Measurements from ENCODE around the gene TULP4. TPM values are rescaled to one million over a fixed set of nuclear protein-coding genes. Genes with fewer than 3 reads are reported as not detected.

TULP4 gene
- total RNA-seq, 4 donors from 2014 or later, result 129 to 170 (median 156) TPM

DNA sequence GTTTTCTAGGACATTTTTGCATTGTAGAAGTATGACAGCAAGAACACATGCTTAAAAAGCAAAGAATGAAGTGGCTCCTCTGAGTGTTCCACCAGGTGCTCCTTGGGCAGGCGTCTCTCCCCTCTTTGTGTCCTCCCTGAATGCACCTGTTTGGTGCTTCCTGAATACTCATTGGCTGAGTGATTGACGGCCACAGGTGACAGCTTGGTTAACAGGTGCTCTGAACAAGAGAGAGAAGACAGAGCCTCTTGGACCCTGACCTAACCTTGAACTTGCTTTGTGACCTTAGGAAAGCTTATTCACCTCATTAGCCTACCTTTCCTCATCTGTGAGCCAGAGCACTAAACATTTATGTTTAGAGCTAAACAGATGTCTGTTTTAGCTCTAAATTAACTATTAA is 93.7 kb downstream of the TULP4 start:
- no peak overlapping the region for H3K4me3 ChIP-seq
- 100% methylated on average over 2 of the region's 2 CpGs for WGBS
- peaks cover 16 to 32% (median 31%) of the 10 kb centered on the region in 4 donors for H3K4me1 ChIP-seq
- H3K27ac ChIP-seq (replicated peaks in 1 of 4), result no peak overlapping the region
- H3K27me3 ChIP-seq, result no peaks in the 10 kb centered on the region
- TF ChIP-seq EP300 (IDR thresholded peaks at IDR 0.05) (no peak), POLR2A (IDR thresholded peaks at IDR 0.05; ENCODE audit: low read depth) (no peak), POLR2AphosphoS5 (IDR thresholded peaks at IDR 0.05) (no peak)
- TF ChIP-seq, protein P1, sequence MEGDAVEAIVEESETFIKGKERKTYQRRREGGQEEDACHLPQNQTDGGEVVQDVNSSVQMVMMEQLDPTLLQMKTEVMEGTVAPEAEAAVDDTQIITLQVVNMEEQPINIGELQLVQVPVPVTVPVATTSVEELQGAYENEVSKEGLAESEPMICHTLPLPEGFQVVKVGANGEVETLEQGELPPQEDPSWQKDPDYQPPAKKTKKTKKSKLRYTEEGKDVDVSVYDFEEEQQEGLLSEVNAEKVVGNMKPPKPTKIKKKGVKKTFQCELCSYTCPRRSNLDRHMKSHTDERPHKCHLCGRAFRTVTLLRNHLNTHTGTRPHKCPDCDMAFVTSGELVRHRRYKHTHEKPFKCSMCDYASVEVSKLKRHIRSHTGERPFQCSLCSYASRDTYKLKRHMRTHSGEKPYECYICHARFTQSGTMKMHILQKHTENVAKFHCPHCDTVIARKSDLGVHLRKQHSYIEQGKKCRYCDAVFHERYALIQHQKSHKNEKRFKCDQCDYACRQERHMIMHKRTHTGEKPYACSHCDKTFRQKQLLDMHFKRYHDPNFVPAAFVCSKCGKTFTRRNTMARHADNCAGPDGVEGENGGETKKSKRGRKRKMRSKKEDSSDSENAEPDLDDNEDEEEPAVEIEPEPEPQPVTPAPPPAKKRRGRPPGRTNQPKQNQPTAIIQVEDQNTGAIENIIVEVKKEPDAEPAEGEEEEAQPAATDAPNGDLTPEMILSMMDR (IDR thresholded peaks at IDR 0.05), result no peak
- H3K9me3 ChIP-seq, result no peaks in the 10 kb centered on the region
- no peaks in the 10 kb centered on the region for H3K36me3 ChIP-seq
- intact Hi-C loops (cut with DNase I), result no loop called here
- DNase-seq (ENCODE audit: extremely low spot score), result no peak

DNA sequence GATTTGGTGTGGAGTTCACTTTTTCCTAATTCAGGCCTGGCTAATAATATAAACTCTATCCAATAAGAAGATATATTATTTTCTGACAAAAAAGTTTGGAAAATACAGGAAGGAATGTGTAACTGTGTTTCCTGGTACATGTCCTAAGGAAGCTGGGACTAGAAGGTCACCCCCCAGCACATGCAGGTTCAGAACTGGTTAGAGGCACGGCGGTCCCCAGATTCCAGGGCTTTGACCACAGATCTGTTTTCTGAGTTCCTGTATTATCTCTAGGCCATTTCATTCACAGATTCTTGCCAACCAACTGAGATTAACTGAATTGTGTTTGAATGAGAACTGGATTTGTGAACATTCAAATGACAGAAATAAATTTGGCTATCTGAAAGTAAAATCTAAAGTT is 94.5 kb downstream of the TULP4 start:
- 84% methylated on average over 2 of the region's 2 CpGs for WGBS
- Histone ChIP-seq H3K4me3 (no peak overlapping the region), H3K36me3 (no peaks in the 10 kb centered on the region), H3K9me3 (no peaks in the 10 kb centered on the region), H3K27ac (replicated peaks in 1 of 4) (no peak overlapping the region), H3K4me1 (peaks cover 16 to 30% (median 28%) of the 10 kb centered on the region in 4 donors), H3K27me3 (no peaks in the 10 kb centered on the region)
- DNase-seq (ENCODE audit: extremely low spot score), result no peak
- intact Hi-C loops (cut with DNase I), result no loop called here
- TF ChIP-seq POLR2AphosphoS5 (IDR thresholded peaks at IDR 0.05) (no peak), POLR2A (IDR thresholded peaks at IDR 0.05; ENCODE audit: low read depth) (no peak), EP300 (IDR thresholded peaks at IDR 0.05) (no peak)
- TF ChIP-seq, protein P1 (IDR thresholded peaks at IDR 0.05), result no peak

DNA sequence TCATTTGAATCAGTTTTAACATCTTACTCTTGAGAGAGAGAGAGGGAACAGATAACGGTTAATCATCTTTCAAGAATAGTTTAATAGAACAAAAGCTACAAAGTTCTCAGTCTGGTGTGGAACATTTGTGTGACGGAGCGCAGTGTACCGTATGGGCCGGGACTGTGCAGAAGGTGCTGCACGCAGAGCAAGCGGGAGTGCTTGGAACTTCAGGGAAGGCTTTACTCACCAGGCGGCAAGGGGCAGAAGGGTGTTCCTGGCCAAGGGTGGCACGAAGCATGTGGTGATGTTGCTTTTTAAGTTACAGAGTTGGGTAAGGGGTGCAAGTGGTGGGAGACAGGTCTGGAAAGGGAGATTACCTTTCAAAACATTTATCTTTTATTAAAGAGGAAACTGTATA is 95.7 kb downstream of the TULP4 start:
- H3K4me3 ChIP-seq, result no peak overlapping the region
- H3K27ac ChIP-seq (replicated peaks in 1 of 4), result peak overlapping the region in 1 of 4 donors; percentile 51
- DNase-seq (ENCODE audit: extremely low spot score), result no peak
- H3K9me3 ChIP-seq, result no peaks in the 10 kb centered on the region
- H3K4me1 ChIP-seq, result peaks cover 16 to 26% (median 23%) of the 10 kb centered on the region in 4 donors
- intact Hi-C loops (cut with DNase I), result no loop called here
- H3K36me3 ChIP-seq, result peaks cover 0 to 2% (median 1%) of the 10 kb centered on the region in 4 donors
- no peaks in the 10 kb centered on the region for H3K27me3 ChIP-seq
- 98% methylated on average over 9 of the region's 9 CpGs for WGBS
- TF ChIP-seq POLR2A (IDR thresholded peaks at IDR 0.05; ENCODE audit: low read depth) (no peak), EP300 (IDR thresholded peaks at IDR 0.05) (no peak), POLR2AphosphoS5 (IDR thresholded peaks at IDR 0.05) (no peak)
- TF ChIP-seq, protein P1 (IDR thresholded peaks at IDR 0.05), result no peak

DNA sequence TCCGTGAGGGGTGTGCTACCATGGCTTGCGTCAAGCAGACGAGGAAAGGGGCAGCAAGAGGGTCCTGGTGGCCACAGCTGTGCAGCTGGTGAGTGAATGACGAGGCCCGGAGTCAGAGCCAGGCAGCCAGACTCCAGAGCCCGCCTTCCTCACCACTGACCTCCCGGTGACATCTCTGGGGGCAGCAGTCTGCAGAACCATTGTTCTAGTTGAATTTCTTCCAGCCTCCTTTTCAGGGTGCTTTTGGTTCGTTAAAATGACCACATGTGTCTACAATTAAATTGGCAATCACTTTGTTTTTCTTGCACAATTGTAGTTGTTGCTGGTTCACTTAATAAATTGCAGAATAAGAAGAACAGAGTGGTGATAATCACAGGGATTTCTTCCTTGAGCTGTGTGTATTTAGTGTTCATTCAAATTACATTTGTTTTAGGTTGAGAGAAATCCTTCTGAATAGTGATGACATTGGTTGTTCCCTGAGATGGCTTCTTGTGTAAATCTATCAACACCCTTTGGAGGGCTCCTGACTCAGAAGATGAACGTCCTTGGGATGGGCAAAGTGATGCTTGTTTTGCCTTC is 96.4 kb downstream of the TULP4 start:
- intact Hi-C loops (cut with DNase I), result no loop called here
- peak; percentile 57 for DNase-seq (ENCODE audit: extremely low spot score)

More for the DNA sequence above, 96.4 kb downstream of the TULP4 start:
- Histone ChIP-seq H3K4me3 (no peak overlapping the region), H3K9me3 (no peaks in the 10 kb centered on the region), H3K4me1 (peaks cover 16 to 26% (median 23%) of the 10 kb centered on the region in 4 donors), H3K27me3 (no peaks in the 10 kb centered on the region), H3K27ac (replicated peaks in 1 of 4) (peak overlapping the region in 2 of 4 donors; percentile 22 to 51), H3K36me3 (peaks cover 0 to 9% (median 7%) of the 10 kb centered on the region in 4 donors)
- WGBS, result 50% methylated on average over 5 of the region's 9 CpGs
- TF ChIP-seq POLR2AphosphoS5 (IDR thresholded peaks at IDR 0.05) (no peak), POLR2A (IDR thresholded peaks at IDR 0.05; ENCODE audit: low read depth) (no peak), EP300 (IDR thresholded peaks at IDR 0.05) (no peak)
- TF ChIP-seq, protein P1 (IDR thresholded peaks at IDR 0.05), result no peak
